Measurements from ENCODE around the gene MOV10L1.
"Not testable (repeated sequence)": the region's sequence is repeated elsewhere in the genome, so short reads cannot be mapped to it uniquely, and the experiment has no call there.

The MOV10L1 gene

GRCh38 chr22:50078246-50078645 is 11.6 kb upstream of the MOV10L1 start:
- no peak for DNase-seq (ENCODE audit: low spot score)

GRCh38 chr22:50078761-50079160 is 11.0 kb upstream of the MOV10L1 start:
- DNase-seq (ENCODE audit: low spot score): no peak

GRCh38 chr22:50080077-50080465 is 9.7 kb upstream of the MOV10L1 start:
- no peak for DNase-seq (ENCODE audit: low spot score)

- no peak for DNase-seq (ENCODE audit: low spot score)
Observed at GRCh38 chr22:50081426-50082196, 8.2 kb upstream of the MOV10L1 start.

GRCh38 chr22:50082197-50082715 is 7.5 kb upstream of the MOV10L1 start:
- DNase-seq (ENCODE audit: low spot score): no peak

GRCh38 chr22:50082961-50083461 is 6.8 kb upstream of the MOV10L1 start:
- DNase-seq (ENCODE audit: low spot score): no peak

GRCh38 chr22:50083462-50084079 is 6.2 kb upstream of the MOV10L1 start:
- DNase-seq (ENCODE audit: low spot score): no peak

GRCh38 chr22:50084080-50084477 is 5.7 kb upstream of the MOV10L1 start:
- DNase-seq (ENCODE audit: low spot score): no peak

GRCh38 chr22:50084614-50085021 is 5.2 kb upstream of the MOV10L1 start:
- no peak for DNase-seq (ENCODE audit: low spot score)

- no peak for DNase-seq (ENCODE audit: low spot score)
Observed at GRCh38 chr22:50085211-50085972, 4.4 kb upstream of the MOV10L1 start, which contains the start of gene MLC1. TSS of gene MLC1 (minus strand) at chr22:50085426. CDS start at chr22:50084902, 524 bp downstream.

- DNase-seq (ENCODE audit: low spot score): no peak
Observed at GRCh38 chr22:50086526-50086925, 3.3 kb upstream of the MOV10L1 start.

GRCh38 chr22:50086975-50087374 is 2.8 kb upstream of the MOV10L1 start:
- DNase-seq (ENCODE audit: low spot score): not testable (repeated sequence)

- DNase-seq (ENCODE audit: low spot score): no peak
Observed at GRCh38 chr22:50087646-50088045, 2.2 kb upstream of the MOV10L1 start.

- no peak for DNase-seq (ENCODE audit: low spot score)
Observed at GRCh38 chr22:50088096-50088495, 1.7 kb upstream of the MOV10L1 start.

GRCh38 chr22:50089231-50089630 is 575 bp upstream of the MOV10L1 start:
- DNase-seq (ENCODE audit: low spot score): no peak

- no peak for DNase-seq (ENCODE audit: low spot score)
Observed at GRCh38 chr22:50090412-50090714, 557 bp downstream of the MOV10L1 start.

GRCh38 chr22:50091092-50091768 is 1.4 kb downstream of the MOV10L1 start:
- DNase-seq (ENCODE audit: low spot score): no peak

GRCh38 chr22:50092342-50092741 is 2.5 kb downstream of the MOV10L1 start:
- DNase-seq (ENCODE audit: low spot score): no peak

GRCh38 chr22:50098052-50098451 is 8.2 kb downstream of the MOV10L1 start:
- DNase-seq (ENCODE audit: low spot score): no peak

GRCh38 chr22:50101870-50102565 is 12.2 kb downstream of the MOV10L1 start:
- no peak for DNase-seq (ENCODE audit: low spot score)

GRCh38 chr22:50102946-50103345 is 13.1 kb downstream of the MOV10L1 start:
- no peak for DNase-seq (ENCODE audit: low spot score)
